Natural killer cell (primary cell): Measurements from ENCODE around the gene ECT2L. TPM values are rescaled to one million over a fixed set of nuclear protein-coding genes. Genes with fewer than 3 reads are reported as not detected.

ENCODE experiments used
- ATAC-seq, 3 donors: fragments of 150-1000 bp in 2 of 3; fragments of 200-7000 bp in 1 of 3; cut with Tn5 transposase; 1 replicate in 1 of 3; 2 replicates in 2 of 3; pipeline ENCODE4 v1.10.0; 2021; ENCODE audit warnings: mild to moderate bottlenecking in 2 of 3, moderate library complexity in 2 of 3
- DNase-seq, 2 donors: peaks; one replicate each; pipeline versions ENCODE4 v3.0.0 to v3.0.0-alpha.2; 2013 to 2021; ENCODE audit warnings: mixed read lengths in 1 of 2
- H3K27ac ChIP-seq: one replicate; pipeline ENCODE4 v1.5.1; 2013; ENCODE audit warnings: mild to moderate bottlenecking, low read length
- H3K27me3 ChIP-seq: one replicate; pipeline ENCODE4 v1.6.1; 2013; ENCODE audit warnings: low read length; ENCODE audit not compliant: control insufficient read depth, insufficient read depth
- H3K36me3 ChIP-seq: one replicate; pipeline ENCODE4 v1.6.1; 2013; ENCODE audit warnings: low read length; ENCODE audit not compliant: control insufficient read depth, insufficient read depth
- H3K4me1 ChIP-seq: one replicate; pipeline ENCODE4 v1.6.1; 2013; ENCODE audit warnings: low read length; ENCODE audit not compliant: control insufficient read depth, insufficient read depth
- H3K4me3 ChIP-seq: one replicate; pipeline ENCODE4 v1.5.1; 2013; ENCODE audit warnings: low read length
- H3K9me3 ChIP-seq: one replicate; pipeline ENCODE4 v1.6.1; 2013; ENCODE audit warnings: low read length; ENCODE audit not compliant: control insufficient read depth, insufficient read depth
- H3K27ac Mint-ChIP-seq, 2 donors: one replicate each; pipeline ENCODE4 v1.8.0; 2022; ENCODE audit warnings: mild to moderate bottlenecking in 2 of 2, mixed read lengths in 2 of 2, moderate library complexity in 1 of 2
- H3K27me3 Mint-ChIP-seq, 2 donors: one replicate each; pipeline ENCODE4 v1.8.0; 2022; ENCODE audit warnings: low read depth in 2 of 2, mixed read lengths in 2 of 2
- H3K36me3 Mint-ChIP-seq: one replicate; pipeline ENCODE4 v1.8.0; 2022; ENCODE audit warnings: mixed read lengths
- H3K4me1 Mint-ChIP-seq, 2 donors: one replicate each; pipeline ENCODE4 v1.8.0; 2022; ENCODE audit warnings: mixed read lengths in 2 of 2
- H3K4me3 Mint-ChIP-seq: one replicate; pipeline ENCODE4 v1.8.0; 2022; ENCODE audit warnings: mild to moderate bottlenecking, moderate library complexity, mixed read lengths
- H3K9me3 Mint-ChIP-seq, 2 donors: one replicate each; pipeline ENCODE4 v1.8.0; 2022; ENCODE audit warnings: mixed read lengths in 2 of 2
- WGBS: methylation state at CpG from one replicate; pipeline ENCODE4 v1.1.7; 2013; ENCODE audit warnings: missing lambda C conversion rate; ENCODE audit not compliant: insufficient coverage; 5-methylcytosine and 5-hydroxymethylcytosine counted together
- intact Hi-C: fragments of 100-400 bp; cut with micrococcal nuclease; formaldehyde crosslinking; loops from one replicate; pipeline ENCODE4 v1.14.2; 2022
- total RNA-seq, 4 donors: library from RNA; stranded (reverse); fragments of 120-200 nt in 1 of 4; gene quantifications; one replicate each; pipeline versions ENCODE4 v1.2.3 to v1.2.4, GENCODE V29; 2013 to 2022
- TF ChIP-seq, protein P1 (sequence below): fragments of 200-600 bp; IDR thresholded peaks from one replicate; pipeline ENCODE4 v1.8.0; 2022; ENCODE audit warnings: antibody characterized with exemption

The ECT2L gene
- total RNA-seq, 3 donors from 2014 or later (not counting 1 experiment from before 2014, with no cell fraction given): 0.12 TPM; not detected in 2

- H3K4me3 Mint-ChIP-seq: no peak overlapping the region
- Histone ChIP-seq H3K4me1 (no peaks in the 10 kb centered on the region), H3K27ac (no peak overlapping the region), H3K27me3 (no peaks in the 10 kb centered on the region), H3K9me3 (no peaks in the 10 kb centered on the region), H3K36me3 (peaks cover 12% of the 10 kb centered on the region), H3K4me3 (no peak overlapping the region)
- intact Hi-C loops: no loop called here
- ATAC-seq (no peak), DNase-seq (no peak)
- TF ChIP-seq, protein P1, sequence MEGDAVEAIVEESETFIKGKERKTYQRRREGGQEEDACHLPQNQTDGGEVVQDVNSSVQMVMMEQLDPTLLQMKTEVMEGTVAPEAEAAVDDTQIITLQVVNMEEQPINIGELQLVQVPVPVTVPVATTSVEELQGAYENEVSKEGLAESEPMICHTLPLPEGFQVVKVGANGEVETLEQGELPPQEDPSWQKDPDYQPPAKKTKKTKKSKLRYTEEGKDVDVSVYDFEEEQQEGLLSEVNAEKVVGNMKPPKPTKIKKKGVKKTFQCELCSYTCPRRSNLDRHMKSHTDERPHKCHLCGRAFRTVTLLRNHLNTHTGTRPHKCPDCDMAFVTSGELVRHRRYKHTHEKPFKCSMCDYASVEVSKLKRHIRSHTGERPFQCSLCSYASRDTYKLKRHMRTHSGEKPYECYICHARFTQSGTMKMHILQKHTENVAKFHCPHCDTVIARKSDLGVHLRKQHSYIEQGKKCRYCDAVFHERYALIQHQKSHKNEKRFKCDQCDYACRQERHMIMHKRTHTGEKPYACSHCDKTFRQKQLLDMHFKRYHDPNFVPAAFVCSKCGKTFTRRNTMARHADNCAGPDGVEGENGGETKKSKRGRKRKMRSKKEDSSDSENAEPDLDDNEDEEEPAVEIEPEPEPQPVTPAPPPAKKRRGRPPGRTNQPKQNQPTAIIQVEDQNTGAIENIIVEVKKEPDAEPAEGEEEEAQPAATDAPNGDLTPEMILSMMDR: no peak
- peaks cover 7% of the 10 kb centered on the region for H3K36me3 Mint-ChIP-seq
- no peaks in the 10 kb centered on the region for H3K4me1 Mint-ChIP-seq
- no peaks in the 10 kb centered on the region for H3K27me3 Mint-ChIP-seq
- no peaks in the 10 kb centered on the region for H3K9me3 Mint-ChIP-seq
- H3K27ac Mint-ChIP-seq: no peak overlapping the region
Measured at GRCh38 chr6:138897031-138897430, 101.1 kb downstream of the ECT2L start.

GRCh38 chr6:138907167-138907566 lies 111.3 kb downstream of the ECT2L start:
- Mint-ChIP-seq H3K4me3 (no peak overlapping the region), H3K4me1 (no peaks in the 10 kb centered on the region), H3K27ac (no peak overlapping the region), H3K36me3 (peaks cover 10% of the 10 kb centered on the region), H3K27me3 (no peaks in the 10 kb centered on the region), H3K9me3 (no peaks in the 10 kb centered on the region)
- 93% methylated on average over 5 of the region's 7 CpGs for WGBS
- DNase-seq (no peak), ATAC-seq (no peak)
- Histone ChIP-seq H3K27ac (no peak overlapping the region), H3K4me1 (no peaks in the 10 kb centered on the region), H3K9me3 (no peaks in the 10 kb centered on the region), H3K36me3 (peaks cover 79% of the 10 kb centered on the region), H3K4me3 (no peak overlapping the region), H3K27me3 (no peaks in the 10 kb centered on the region)
- TF ChIP-seq, protein P1: no peak
- intact Hi-C loops: no loop called here

GRCh38 chr6:138909511-138909910 lies 113.6 kb downstream of the ECT2L start:
- peaks cover 75% of the 10 kb centered on the region for H3K36me3 ChIP-seq
- WGBS: 77% methylated on average over 1 of the region's 4 CpGs
- no peak overlapping the region for H3K27ac Mint-ChIP-seq
- no peaks in the 10 kb centered on the region for H3K4me1 Mint-ChIP-seq
- H3K4me1 ChIP-seq: no peaks in the 10 kb centered on the region
- intact Hi-C loops: no loop called here
- TF ChIP-seq, protein P1: no peak
- no peak for DNase-seq
- H3K9me3 ChIP-seq: no peaks in the 10 kb centered on the region
- no peak for ATAC-seq
- H3K27ac ChIP-seq: no peak overlapping the region
- no peak overlapping the region for H3K4me3 Mint-ChIP-seq
- H3K27me3 ChIP-seq: no peaks in the 10 kb centered on the region
- H3K9me3 Mint-ChIP-seq: no peaks in the 10 kb centered on the region
- peaks cover 16% of the 10 kb centered on the region for H3K36me3 Mint-ChIP-seq
- no peaks in the 10 kb centered on the region for H3K27me3 Mint-ChIP-seq
- no peak overlapping the region for H3K4me3 ChIP-seq

GRCh38 chr6:138909975-138910374 lies 114.1 kb downstream of the ECT2L start:
- Mint-ChIP-seq H3K27ac (no peak overlapping the region), H3K4me1 (no peaks in the 10 kb centered on the region), H3K27me3 (no peaks in the 10 kb centered on the region), H3K9me3 (no peaks in the 10 kb centered on the region), H3K4me3 (no peak overlapping the region), H3K36me3 (peaks cover 16% of the 10 kb centered on the region)
- Histone ChIP-seq H3K27me3 (no peaks in the 10 kb centered on the region), H3K36me3 (peaks cover 77% of the 10 kb centered on the region), H3K4me1 (no peaks in the 10 kb centered on the region), H3K27ac (no peak overlapping the region), H3K4me3 (no peak overlapping the region), H3K9me3 (no peaks in the 10 kb centered on the region)
- intact Hi-C loops: no loop called here
- TF ChIP-seq, protein P1: no peak
- no peak for ATAC-seq
- WGBS: 100% methylated on average over 1 of the region's 1 CpG
- DNase-seq: no peak
